ENCODE results near the gene GPR18. TPM values are rescaled to one million over a fixed set of nuclear protein-coding genes. Genes with fewer than 3 reads are reported as not detected.

Gene GPR18
- not detected in 5 replicates for total RNA-seq (2022; extraction: Qiagen RNA extraction)

GRCh38 chr13:99258210-99258860, at the start of gene GPR18:
TSS of gene GPR18 (minus strand) at chr13:99258379. CDS start at chr13:99255872, 2,507 bp downstream.

GRCh38 chr13:99307247-99307646, 49.1 kb upstream of the GPR18 start, which contains the start of gene GPR183:
TSS of gene GPR183 (minus strand) at chr13:99307399. CDS start at chr13:99296145, 11,254 bp downstream.

Other genes with a start within 250 kb of the GPR18 start
- gene UBAC2, start 57.5 kb downstream of the GPR18 start, total RNA-seq (2022; extraction: Qiagen RNA extraction), result 62.2 to 68.6 TPM (median 65.6 TPM) in 5 replicates
- gene GPR183, start 49.0 kb upstream of the GPR18 start, total RNA-seq (2022; extraction: Qiagen RNA extraction), result not detected in 5 replicates
- 54.4 to 64.5 TPM (median 61.1 TPM) in 5 replicates for gene TM9SF2, start 243.1 kb upstream of the GPR18 start, total RNA-seq (2022; extraction: Qiagen RNA extraction)

All from A549 treated with Hydrocortisone at 1 μM for 4 hours (cell line).